ENCODE results near the gene ERFE. TPM values are rescaled to one million over a fixed set of nuclear protein-coding genes. Genes with fewer than 3 reads are reported as not detected.

The ERFE gene
- total and polyA plus RNA-seq, 2 of the 13 experiments (the other 11 are each of a cell fraction or from before 2014, with no cell fraction given), result 0.09 TPM; not detected in 1

DNA sequence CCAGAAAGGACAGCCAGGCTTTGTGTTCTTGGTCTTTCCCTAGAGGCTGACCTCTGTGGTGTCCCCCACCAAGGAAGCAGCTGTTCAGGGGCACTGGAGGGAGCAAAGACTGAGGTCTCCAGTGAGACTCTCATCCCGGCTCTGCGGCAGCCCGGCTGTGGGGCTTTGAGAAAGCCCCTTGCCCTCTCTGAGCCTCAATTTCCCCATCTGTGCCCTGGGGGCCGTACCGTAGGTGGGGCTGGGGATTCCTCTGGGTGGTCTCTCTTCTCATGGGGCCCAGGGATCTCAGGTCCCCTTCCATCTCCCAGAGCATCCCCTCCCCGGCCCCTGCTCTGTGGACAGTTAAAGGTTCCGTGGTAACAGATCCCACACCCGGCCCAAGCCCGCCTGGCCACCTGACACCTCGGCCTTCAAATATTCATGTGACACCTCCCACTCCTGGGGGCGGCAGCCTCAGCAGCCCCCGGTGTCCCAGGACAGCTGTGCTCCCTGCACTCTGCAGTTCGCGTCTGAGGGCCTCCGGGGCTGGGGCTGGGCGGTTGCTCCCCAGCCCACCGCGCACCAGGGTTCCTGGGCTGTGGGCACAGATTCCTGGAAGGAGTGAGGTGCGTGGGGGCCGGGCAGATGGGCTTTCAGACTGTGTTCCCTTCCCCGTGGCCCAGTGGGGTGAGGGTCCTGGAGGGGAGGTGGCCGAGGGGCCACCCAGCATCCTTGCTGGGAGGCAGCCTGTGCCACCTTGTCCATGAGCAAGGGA lies 35.4 kb upstream of the ERFE start:
- intact Hi-C loops (cut with micrococcal nuclease; ENCODE audit: unreplicated experiment), result no loop called here
- Histone ChIP-seq H2AFZ (ENCODE audit: low read length) (no peak overlapping the region), H3K9me3 (ENCODE audit: low read length) (no peaks in the 10 kb centered on the region), H3K4me1 (ENCODE audit: insufficient read depth, low read length) (peaks cover 20% of the 10 kb centered on the region), H3K27ac (ENCODE audit: extremely low read length, insufficient read depth, low read length) (no peak overlapping the region), H3K4me2 (ENCODE audit: low read depth, low read length) (no peak overlapping the region), H3K36me3 (replicated peaks in 1 of 2; ENCODE audit: control insufficient read depth in 1 of 2, insufficient read depth in 2 of 2, low read length in 2 of 2) (no peaks in the 10 kb centered on the region), H3K27me3 (ENCODE audit: control insufficient read depth in 1 of 2, insufficient read depth in 2 of 2, low read length in 2 of 2) (peaks cover 3 to 51% of the 10 kb centered on the region in 2 experiments), H3K4me3 (replicated peaks in 1 of 3; ENCODE audit: insufficient read depth in 1 of 3, low read depth in 2 of 3, low read length in 3 of 3) (no peak overlapping the region), H3K9ac (ENCODE audit: insufficient read depth, low read depth, low read length) (no peak overlapping the region), H4K20me1 (ENCODE audit: insufficient read depth, low read length) (no peaks in the 10 kb centered on the region), H3K79me2 (ENCODE audit: insufficient read depth, low read length) (no peaks in the 10 kb centered on the region)
- WGBS (ENCODE audit: low lambda C conversion rate), result 32% methylated on average over 21 of the region's 22 CpGs
- DNase-seq (ENCODE audit: low spot score) (no peak), FAIRE-seq (no peak), ATAC-seq (no peak)
- ChIA-PET CTCF (ENCODE audit: low intra/inter-chr PET ratio, low total read pairs) (no interaction called here), POLR2A (interaction anchor here (0.6 kb wide), 1 partner anchor 161 kb away, joined by 3 read pairs; no protein-coding TSS in a partner anchor)
- TF ChIP-seq ZSCAN9 (CRISPR knock-in tag; IDR thresholded peaks at IDR 0.05; ENCODE audit: borderline replicate concordance), result no peak
- TF ChIP-seq, protein P1, sequence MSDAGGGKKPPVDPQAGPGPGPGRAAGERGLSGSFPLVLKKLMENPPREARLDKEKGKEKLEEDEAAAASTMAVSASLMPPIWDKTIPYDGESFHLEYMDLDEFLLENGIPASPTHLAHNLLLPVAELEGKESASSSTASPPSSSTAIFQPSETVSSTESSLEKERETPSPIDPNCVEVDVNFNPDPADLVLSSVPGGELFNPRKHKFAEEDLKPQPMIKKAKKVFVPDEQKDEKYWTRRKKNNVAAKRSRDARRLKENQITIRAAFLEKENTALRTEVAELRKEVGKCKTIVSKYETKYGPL (CRISPR knock-in tag; IDR thresholded peaks at IDR 0.05), result no peak
- no peak for TF ChIP-seq BRD4 (CRISPR knock-in tag; IDR thresholded peaks at IDR 0.05)
- TF ChIP-seq HNRNPLL (IDR thresholded peaks at IDR 0.05; ENCODE audit: low read depth, low read length, poor library complexity, severe bottlenecking), result peak; percentile 5
- peak; percentile 59; the same call in 1 of the 2 replicates for TF ChIP-seq ZNF768 (CRISPR knock-in tag; IDR thresholded peaks at IDR 0.05)
- TF ChIP-seq CAMTA2 (CRISPR knock-in tag; IDR thresholded peaks at IDR 0.05; ENCODE audit: borderline replicate concordance), result no peak
- no peak for TF ChIP-seq SRSF4 (IDR thresholded peaks at IDR 0.05; ENCODE audit: low read depth, low read length, poor library complexity, severe bottlenecking)
- in situ Hi-C loops (cut with HindIII; ENCODE audit: extremely low pct_ligation_motif_present, low pct_unique_long_range_greater_than_20kb), result no loop called here
- BruUV-seq (replicated peaks), result no TSS peak

Measured in HepG2 (cell line).